Panc1 (cell line): Measurements from ENCODE around the gene CAMK2A. TPM values are rescaled to one million over a fixed set of nuclear protein-coding genes. Genes with fewer than 3 reads are reported as not detected.

ENCODE experiments used
- ATAC-seq: fragments of 200-7000 bp; cut with Tn5 transposase; 2 replicates; pipeline ENCODE4 v1.9.1; 2020; ENCODE audit warnings: mild to moderate bottlenecking, moderate library complexity
- BruUV-seq: library from RNA; stranded (reverse); fragments of 400-500 nt; replicated peaks from 2 replicates; lab custom pipeline; 2021; lab: Mats Ljungman, UMichigan
- CTCF ChIA-PET: fragments of 300-600 bp; sonication (Branson Sonifier 250); formaldehyde crosslinking; loops from one replicate; lab custom pipeline; 2022; ENCODE audit warnings: antibody characterized with exemption; lab: Charles Lee
- POLR2A ChIA-PET: fragments of 300-600 bp; sonication (Branson Sonifier 250); formaldehyde crosslinking; loops from one replicate; lab custom pipeline; 2022; ENCODE audit warnings: antibody characterized with exemption; lab: Charles Lee
- DNase-seq: peaks from one replicate; pipeline ENCODE4 v3.0.0-alpha.2; 2010; ENCODE audit warnings: low read depth, low spot score
- H3K27ac ChIP-seq: 2 replicates; pipeline ENCODE4 v1.5.1; 2011; ENCODE audit warnings: mild to moderate bottlenecking, low read length, inconsistent platforms
- H3K27me3 ChIP-seq: fragments of 200-500 bp; sonication (Bioruptor generic); 2 replicates; pipeline ENCODE4 v1.6.0; 2014; ENCODE audit warnings: low read length, inconsistent platforms; ENCODE audit not compliant: control insufficient read depth, insufficient read depth
- H3K36me3 ChIP-seq: fragments of 200-500 bp; sonication (Bioruptor generic); 2 replicates; pipeline ENCODE4 v1.5.1; 2014; ENCODE audit warnings: inconsistent platforms, mild to moderate bottlenecking, low read length, moderate library complexity; ENCODE audit not compliant: control insufficient read depth, insufficient read depth
- H3K4me1 ChIP-seq: 2 replicates; pipeline ENCODE4 v1.5.1; 2011; ENCODE audit warnings: inconsistent platforms, mild to moderate bottlenecking, low read length, moderate library complexity; ENCODE audit not compliant: control insufficient read depth, insufficient read depth
- H3K4me3 ChIP-seq, 2 experiments: 2 replicates each; pipeline ENCODE4 v1.5.1; 2011 to 2012; ENCODE audit warnings: low read depth in 2 of 2, low read length in 2 of 2, mild to moderate bottlenecking in 2 of 2, inconsistent platforms in 1 of 2, moderate library complexity in 1 of 2
- H3K9me3 ChIP-seq: fragments of 200-500 bp; sonication (Bioruptor generic); 2 replicates; pipeline ENCODE4 v1.5.1; 2014; ENCODE audit warnings: low read depth, mild to moderate bottlenecking, inconsistent platforms, low read length, moderate library complexity; ENCODE audit not compliant: control insufficient read depth, insufficient read depth
- CTCF ChIP-seq: fragments of 450-650 bp; IDR thresholded peaks from 2 replicates; pipeline ENCODE4 v1.5.1; 2017; ENCODE audit warnings: mild to moderate bottlenecking
- POLR2AphosphoS5 ChIP-seq: IDR thresholded peaks from 2 replicates; pipeline ENCODE4 v1.6.1; 2012; ENCODE audit warnings: mild to moderate bottlenecking, low read depth, low read length, moderate library complexity
- SIN3A ChIP-seq: IDR thresholded peaks from 2 replicates; pipeline ENCODE4 v1.6.1; 2012; ENCODE audit warnings: low read depth, mild to moderate bottlenecking, low read length, moderate library complexity, borderline replicate concordance; ENCODE audit not compliant: insufficient read depth
- TCF7L2 ChIP-seq: IDR thresholded peaks from 2 replicates; pipeline ENCODE4 v1.6.1; 2011; ENCODE audit warnings: mild to moderate bottlenecking, low read depth, low read length, inconsistent platforms
- in situ Hi-C: cut with HindIII; loops from 2 replicates; pipeline ENCODE4 v1.10.0; 2016; ENCODE audit warnings: low sequenced_read_pairs, low pct_unique_long_range_greater_than_20kb
- intact Hi-C: fragments of 100-400 bp; cut with micrococcal nuclease; formaldehyde crosslinking; loops from one replicate; pipeline ENCODE4 v1.10.0; 2022; ENCODE audit not compliant: unreplicated experiment
- total RNA-seq: library from RNA; stranded (reverse); gene quantifications from one replicate; pipeline ENCODE4 v1.2.1, GENCODE V29; 2021; ENCODE audit not compliant: unreplicated experiment
- TF ChIP-seq, protein P1 (sequence below), 2 experiments: IDR thresholded peaks; 2 replicates each; pipeline ENCODE4 v1.6.1; 2011 to 2012; ENCODE audit warnings: low read depth in 2 of 2, control low read depth in 1 of 2, low read length in 1 of 2, mild to moderate bottlenecking in 1 of 2, moderate library complexity in 1 of 2; ENCODE audit not compliant: insufficient read depth in 1 of 2

CAMK2A gene
- total RNA-seq, 1 experiment from 2014 or later = 0.51 TPM

- Histone ChIP-seq H3K36me3 (no peaks in the 10 kb centered on the region), H3K27me3 (no peaks in the 10 kb centered on the region; the same call in 1 of the 2 replicates), H3K4me1 (no peaks in the 10 kb centered on the region; the same call in 1 of the 2 replicates), H3K27ac (no peak overlapping the region), H3K4me3 (no peak overlapping the region), H3K9me3 (no peaks in the 10 kb centered on the region)
- intact Hi-C loops = no loop called here
- no TSS peak for BruUV-seq
- no peak for ATAC-seq
- TF ChIP-seq TCF7L2 = no peak
- no peak for TF ChIP-seq POLR2AphosphoS5
- TF ChIP-seq CTCF = no peak
- TF ChIP-seq SIN3A = no peak
- TF ChIP-seq, protein P1, sequence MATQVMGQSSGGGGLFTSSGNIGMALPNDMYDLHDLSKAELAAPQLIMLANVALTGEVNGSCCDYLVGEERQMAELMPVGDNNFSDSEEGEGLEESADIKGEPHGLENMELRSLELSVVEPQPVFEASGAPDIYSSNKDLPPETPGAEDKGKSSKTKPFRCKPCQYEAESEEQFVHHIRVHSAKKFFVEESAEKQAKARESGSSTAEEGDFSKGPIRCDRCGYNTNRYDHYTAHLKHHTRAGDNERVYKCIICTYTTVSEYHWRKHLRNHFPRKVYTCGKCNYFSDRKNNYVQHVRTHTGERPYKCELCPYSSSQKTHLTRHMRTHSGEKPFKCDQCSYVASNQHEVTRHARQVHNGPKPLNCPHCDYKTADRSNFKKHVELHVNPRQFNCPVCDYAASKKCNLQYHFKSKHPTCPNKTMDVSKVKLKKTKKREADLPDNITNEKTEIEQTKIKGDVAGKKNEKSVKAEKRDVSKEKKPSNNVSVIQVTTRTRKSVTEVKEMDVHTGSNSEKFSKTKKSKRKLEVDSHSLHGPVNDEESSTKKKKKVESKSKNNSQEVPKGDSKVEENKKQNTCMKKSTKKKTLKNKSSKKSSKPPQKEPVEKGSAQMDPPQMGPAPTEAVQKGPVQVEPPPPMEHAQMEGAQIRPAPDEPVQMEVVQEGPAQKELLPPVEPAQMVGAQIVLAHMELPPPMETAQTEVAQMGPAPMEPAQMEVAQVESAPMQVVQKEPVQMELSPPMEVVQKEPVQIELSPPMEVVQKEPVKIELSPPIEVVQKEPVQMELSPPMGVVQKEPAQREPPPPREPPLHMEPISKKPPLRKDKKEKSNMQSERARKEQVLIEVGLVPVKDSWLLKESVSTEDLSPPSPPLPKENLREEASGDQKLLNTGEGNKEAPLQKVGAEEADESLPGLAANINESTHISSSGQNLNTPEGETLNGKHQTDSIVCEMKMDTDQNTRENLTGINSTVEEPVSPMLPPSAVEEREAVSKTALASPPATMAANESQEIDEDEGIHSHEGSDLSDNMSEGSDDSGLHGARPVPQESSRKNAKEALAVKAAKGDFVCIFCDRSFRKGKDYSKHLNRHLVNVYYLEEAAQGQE (IDR thresholded peaks at IDR 0.05; ENCODE audit: insufficient read depth in 1 of 2, low read depth in 2 of 2, low read length in 1 of 2) = no peak
- in situ Hi-C loops = no loop called here
- POLR2A ChIA-PET = no interaction called here
- CTCF ChIA-PET = no interaction called here
- DNase-seq = no peak
These were observed 85.0 kb downstream of the CAMK2A start for GRCh38 chr5:150204590-150204960.

GRCh38 chr5:150203832-150204589 lies 85.6 kb downstream of the CAMK2A start:
- CTCF ChIA-PET = no interaction called here

More at GRCh38 chr5:150203832-150204589, 85.6 kb downstream of the CAMK2A start:
- Histone ChIP-seq H3K4me1 (no peaks in the 10 kb centered on the region; the same call in 1 of the 2 replicates), H3K36me3 (no peaks in the 10 kb centered on the region), H3K27ac (no peak overlapping the region), H3K4me3 (no peak overlapping the region), H3K9me3 (no peaks in the 10 kb centered on the region), H3K27me3 (no peaks in the 10 kb centered on the region; the same call in 1 of the 2 replicates)
- no peak for DNase-seq
- intact Hi-C loops (no loop called here), in situ Hi-C loops (no loop called here)
- POLR2A ChIA-PET = no interaction called here
- BruUV-seq = no TSS peak
- no peak for ATAC-seq
- TF ChIP-seq TCF7L2 (no peak), CTCF (no peak), SIN3A (no peak), POLR2AphosphoS5 (no peak)
- TF ChIP-seq, protein P1 (IDR thresholded peaks at IDR 0.05; ENCODE audit: insufficient read depth in 1 of 2, low read depth in 2 of 2, low read length in 1 of 2) = no peak
